ENCODE measurements around the gene UBALD2.

The UBALD2 gene

GRCh38 chr17:76276069-76276431 is 10.9 kb downstream of the UBALD2 start:
- H4K20me1 ChIP-seq (ENCODE audit: insufficient read depth, low read length) = peaks cover 8% of the 10 kb centered on the region
- H3K9me3 ChIP-seq (ENCODE audit: insufficient read depth, low read length, severe bottlenecking) = no peaks in the 10 kb centered on the region
- H3K27me3 ChIP-seq (ENCODE audit: insufficient read depth, low read length, poor library complexity) = no peaks in the 10 kb centered on the region
- H3K4me3 ChIP-seq (ENCODE audit: low read depth in 1 of 2, low read length in 2 of 2) = no peak overlapping the region
- H3K79me2 ChIP-seq (ENCODE audit: insufficient read depth, low read length) = no peaks in the 10 kb centered on the region
- ATAC-seq (ENCODE audit: insufficient read depth, low read depth) (no peak), DNase-seq (no peak)
- peaks cover 9% of the 10 kb centered on the region for H3K36me3 ChIP-seq (ENCODE audit: insufficient read depth, low read length)
- H3K4me2 ChIP-seq (ENCODE audit: insufficient read depth, low read length) = no peak overlapping the region
- no peak overlapping the region for H3K9ac ChIP-seq (ENCODE audit: low read depth, low read length)
- no peak overlapping the region for H3K27ac ChIP-seq (ENCODE audit: low read length)
- no peak overlapping the region for H2AFZ ChIP-seq (ENCODE audit: low read depth, low read length)
- TF ChIP-seq EZH2 (IDR thresholded peaks at IDR 0.05; ENCODE audit: borderline replicate concordance, low read depth, low read length, severe bottlenecking) (no peak), CTCF (IDR thresholded peaks at IDR 0.05; ENCODE audit: borderline replicate concordance, extremely low read depth, low read length, poor library complexity, severe bottlenecking) (no peak)
- H3K4me1 ChIP-seq (ENCODE audit: insufficient read depth, low read length) = 0 out of 2 replicates have a peak, but pooled peaks cover 1% of the 10 kb centered on the region

GRCh38 chr17:76276461-76277299 is 11.5 kb downstream of the UBALD2 start:
- no peak overlapping the region for H3K4me3 ChIP-seq (ENCODE audit: low read depth in 1 of 2, low read length in 2 of 2)
- TF ChIP-seq EZH2 (IDR thresholded peaks at IDR 0.05; ENCODE audit: borderline replicate concordance, low read depth, low read length, severe bottlenecking) (no peak), CTCF (IDR thresholded peaks at IDR 0.05; ENCODE audit: borderline replicate concordance, extremely low read depth, low read length, poor library complexity, severe bottlenecking) (no peak)
- no peaks in the 10 kb centered on the region for H3K27me3 ChIP-seq (ENCODE audit: insufficient read depth, low read length, poor library complexity)
- H3K27ac ChIP-seq (ENCODE audit: low read length) = no peak overlapping the region
- H3K4me1 ChIP-seq (ENCODE audit: insufficient read depth, low read length) = no peaks in the 10 kb centered on the region
- H2AFZ ChIP-seq (ENCODE audit: low read depth, low read length) = no peak overlapping the region
- no peak overlapping the region for H3K9ac ChIP-seq (ENCODE audit: low read depth, low read length)
- no peak for ATAC-seq (ENCODE audit: insufficient read depth, low read depth)
- H3K36me3 ChIP-seq (ENCODE audit: insufficient read depth, low read length) = peaks cover 3% of the 10 kb centered on the region
- H3K9me3 ChIP-seq (ENCODE audit: insufficient read depth, low read length, severe bottlenecking) = no peaks in the 10 kb centered on the region
- no peak for DNase-seq
- no peak overlapping the region for H3K4me2 ChIP-seq (ENCODE audit: insufficient read depth, low read length)
- H4K20me1 ChIP-seq (ENCODE audit: insufficient read depth, low read length) = peaks cover 2% of the 10 kb centered on the region
- no peaks in the 10 kb centered on the region for H3K79me2 ChIP-seq (ENCODE audit: insufficient read depth, low read length)

GRCh38 chr17:76277300-76278267 is 12.4 kb downstream of the UBALD2 start:
- no peak overlapping the region for H2AFZ ChIP-seq (ENCODE audit: low read depth, low read length)
- no peaks in the 10 kb centered on the region for H3K27me3 ChIP-seq (ENCODE audit: insufficient read depth, low read length, poor library complexity)
- no peaks in the 10 kb centered on the region for H3K4me1 ChIP-seq (ENCODE audit: insufficient read depth, low read length)
- no peak overlapping the region for H3K4me2 ChIP-seq (ENCODE audit: insufficient read depth, low read length)
- no peak for DNase-seq
- H3K9ac ChIP-seq (ENCODE audit: low read depth, low read length) = no peak overlapping the region
- no peaks in the 10 kb centered on the region for H3K79me2 ChIP-seq (ENCODE audit: insufficient read depth, low read length)
- TF ChIP-seq CTCF (IDR thresholded peaks at IDR 0.05; ENCODE audit: borderline replicate concordance, extremely low read depth, low read length, poor library complexity, severe bottlenecking) = no peak
- no peak for TF ChIP-seq EZH2 (IDR thresholded peaks at IDR 0.05; ENCODE audit: borderline replicate concordance, low read depth, low read length, severe bottlenecking)
- H3K4me3 ChIP-seq (ENCODE audit: low read depth in 1 of 2, low read length in 2 of 2) = no peak overlapping the region
- no peak for ATAC-seq (ENCODE audit: insufficient read depth, low read depth)
- no peaks in the 10 kb centered on the region; the same call in 1 of the 2 replicates for H4K20me1 ChIP-seq (ENCODE audit: insufficient read depth, low read length)
- H3K9me3 ChIP-seq (ENCODE audit: insufficient read depth, low read length, severe bottlenecking) = no peaks in the 10 kb centered on the region
- H3K36me3 ChIP-seq (ENCODE audit: insufficient read depth, low read length) = no peaks in the 10 kb centered on the region
- H3K27ac ChIP-seq (ENCODE audit: low read length) = no peak overlapping the region

Measured in DND-41 (cell line).